Activated naive CD8-positive, alpha-beta T cell treated with anti-CD3 and anti-CD28 coated beads, Interleukin-2, amount 50 U/mL, for 24 hours (primary cell): ENCODE data around the gene CHIT1.
"Not testable (repeated sequence)": the region's sequence is repeated elsewhere in the genome, so short reads cannot be mapped to it uniquely, and the experiment has no call there.

Source experiments
- ATAC-seq: fragments of 150-1000 bp; cut with Tn5 transposase; one replicate; pipeline ENCODE4 v1.10.0; 2021
- DNase-seq: peaks from one replicate; pipeline ENCODE4 v3.0.0; 2021
- H3K27ac Mint-ChIP-seq: one replicate; pipeline ENCODE4 v1.8.0; 2021; ENCODE audit warnings: mild to moderate bottlenecking, mixed read lengths
- H3K27me3 Mint-ChIP-seq: one replicate; pipeline ENCODE4 v1.8.0; 2021; ENCODE audit warnings: mixed read lengths
- H3K36me3 Mint-ChIP-seq: one replicate; pipeline ENCODE4 v1.8.0; 2021; ENCODE audit warnings: low read depth, mixed read lengths
- H3K4me1 Mint-ChIP-seq: one replicate; pipeline ENCODE4 v1.8.0; 2021; ENCODE audit warnings: mixed read lengths
- H3K4me3 Mint-ChIP-seq: one replicate; pipeline ENCODE4 v1.8.0; 2021; ENCODE audit warnings: mild to moderate bottlenecking, moderate library complexity, mixed read lengths
- H3K9me3 Mint-ChIP-seq: one replicate; pipeline ENCODE4 v1.8.0; 2021; ENCODE audit warnings: mixed read lengths

CHIT1 gene

GRCh38 chr1:203241708-203242107 is 12.2 kb upstream of the CHIT1 start:
- not testable (repeated sequence) for H3K4me1 Mint-ChIP-seq, DNase-seq, H3K4me3 Mint-ChIP-seq, H3K36me3 Mint-ChIP-seq, H3K27ac Mint-ChIP-seq, ATAC-seq, H3K9me3 Mint-ChIP-seq
- peaks cover 26% of the 10 kb centered on the region for H3K27me3 Mint-ChIP-seq

DNA sequence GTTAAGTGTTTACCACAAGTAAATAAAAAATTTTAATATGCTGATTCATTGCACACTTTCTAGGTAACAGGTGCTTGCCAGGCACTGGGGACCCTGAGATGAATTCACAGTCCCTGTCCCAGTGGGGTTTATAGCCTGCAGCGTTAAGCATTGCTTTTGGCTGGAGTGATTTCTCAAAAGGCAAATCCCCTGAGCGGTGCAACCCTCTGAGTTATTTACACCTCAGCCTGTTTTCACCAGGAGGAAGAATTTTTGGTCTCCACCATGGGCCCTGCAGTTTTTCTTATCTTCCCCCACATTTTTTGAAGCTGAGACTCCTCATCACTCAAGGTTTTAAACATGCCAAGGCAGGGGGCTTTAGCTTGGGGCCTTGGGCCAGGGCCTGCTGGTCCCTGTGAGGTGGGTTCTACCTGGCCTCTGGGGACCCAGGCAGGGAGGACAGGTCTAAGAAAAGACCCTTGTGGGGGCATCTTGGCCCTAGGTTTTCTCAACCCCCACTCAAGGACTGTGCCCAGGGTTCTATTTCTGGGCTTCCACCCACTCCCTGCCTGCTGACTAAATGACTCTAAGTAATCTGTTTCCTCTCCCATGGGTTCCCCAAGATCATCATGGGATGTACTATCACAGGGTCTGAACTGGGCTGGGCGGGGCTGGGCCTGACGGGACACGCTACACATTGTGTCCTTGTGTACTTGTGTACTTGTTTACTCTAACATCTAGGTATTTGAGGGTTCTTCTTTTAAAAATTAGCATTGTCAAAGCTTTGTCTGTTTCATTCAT is 10.2 kb upstream of the CHIT1 start:
- H3K9me3 Mint-ChIP-seq: peaks cover 22% of the 10 kb centered on the region
- ATAC-seq: no peak

GRCh38 chr1:203239081-203239480 is 9.6 kb upstream of the CHIT1 start:
- H3K27me3 Mint-ChIP-seq: peaks cover 19% of the 10 kb centered on the region

More for the DNA sequence above, 10.2 kb upstream of the CHIT1 start:
- H3K27me3 Mint-ChIP-seq: peaks cover 24% of the 10 kb centered on the region
- no peak overlapping the region for H3K27ac Mint-ChIP-seq
- DNase-seq: no peak
- H3K4me1 Mint-ChIP-seq: no peaks in the 10 kb centered on the region
- H3K4me3 Mint-ChIP-seq: no peak overlapping the region
- peaks cover 7% of the 10 kb centered on the region for H3K36me3 Mint-ChIP-seq

DNA sequence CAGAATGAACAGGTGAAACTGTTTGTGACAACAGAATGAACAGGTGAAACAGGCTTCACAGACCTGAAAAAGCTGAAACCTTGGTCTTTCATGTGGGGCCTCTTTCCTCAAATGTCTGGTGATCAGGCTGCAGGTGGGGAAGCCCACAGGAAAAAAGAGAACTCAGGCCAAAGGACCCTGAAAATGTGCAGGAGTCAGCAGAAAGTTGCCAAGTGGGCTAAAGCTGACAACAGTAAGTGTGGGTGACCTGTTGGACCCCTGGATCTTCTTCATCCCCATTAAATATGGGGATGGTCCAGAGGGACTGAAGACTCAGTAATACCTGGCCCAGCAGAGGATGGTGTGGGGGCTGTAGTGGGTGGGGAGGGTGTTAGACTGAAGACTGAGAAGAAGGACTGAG is 9.1 kb upstream of the CHIT1 start:
- H3K4me1 Mint-ChIP-seq: no peaks in the 10 kb centered on the region
- ATAC-seq (no peak), DNase-seq (no peak)
- H3K9me3 Mint-ChIP-seq: peaks cover 33% of the 10 kb centered on the region
- no peak overlapping the region for H3K27ac Mint-ChIP-seq
- H3K27me3 Mint-ChIP-seq: peaks cover 24% of the 10 kb centered on the region
- no peak overlapping the region for H3K4me3 Mint-ChIP-seq
- H3K36me3 Mint-ChIP-seq: peaks cover 7% of the 10 kb centered on the region

More at GRCh38 chr1:203239081-203239480, 9.6 kb upstream of the CHIT1 start:
- H3K9me3 Mint-ChIP-seq: peaks cover 28% of the 10 kb centered on the region
- H3K27ac Mint-ChIP-seq: no peak overlapping the region
- no peaks in the 10 kb centered on the region for H3K4me1 Mint-ChIP-seq
- peaks cover 7% of the 10 kb centered on the region for H3K36me3 Mint-ChIP-seq
- no peak for DNase-seq
- no peak overlapping the region for H3K4me3 Mint-ChIP-seq
- no peak for ATAC-seq

DNA sequence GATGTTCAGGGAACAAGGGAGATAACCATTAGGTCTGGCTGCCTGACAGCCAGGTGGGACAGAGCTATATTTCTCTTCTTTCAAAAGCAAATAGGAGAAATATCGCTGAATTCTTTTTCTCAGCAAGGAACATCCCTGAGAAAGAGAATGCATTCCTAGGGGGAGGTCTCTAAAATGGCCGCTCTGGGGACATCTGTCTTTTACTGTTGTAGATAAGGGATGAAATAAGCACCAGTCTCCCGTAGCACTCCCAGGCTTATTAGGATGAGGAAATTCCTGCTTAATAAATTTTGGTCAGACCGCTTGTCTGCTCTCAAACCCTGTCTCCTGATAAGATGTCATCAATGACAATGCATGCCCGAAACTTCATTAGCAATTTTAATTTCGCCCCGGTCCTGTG is 5.4 kb upstream of the CHIT1 start:
- not testable (repeated sequence) for H3K27ac Mint-ChIP-seq, DNase-seq, H3K36me3 Mint-ChIP-seq, H3K4me3 Mint-ChIP-seq, H3K4me1 Mint-ChIP-seq, ATAC-seq
- Mint-ChIP-seq H3K9me3 (peaks cover 33% of the 10 kb centered on the region), H3K27me3 (peaks cover 22% of the 10 kb centered on the region)

- Mint-ChIP-seq H3K4me3 (no peak overlapping the region), H3K36me3 (no peaks in the 10 kb centered on the region), H3K9me3 (peaks cover under 1% of the 10 kb centered on the region), H3K27ac (no peak overlapping the region), H3K27me3 (peaks cover 16% of the 10 kb centered on the region), H3K4me1 (no peaks in the 10 kb centered on the region)
- ATAC-seq (no peak), DNase-seq (no peak)
Measured at GRCh38 chr1:203228670-203229069, 803 bp downstream of the CHIT1 start.

DNA sequence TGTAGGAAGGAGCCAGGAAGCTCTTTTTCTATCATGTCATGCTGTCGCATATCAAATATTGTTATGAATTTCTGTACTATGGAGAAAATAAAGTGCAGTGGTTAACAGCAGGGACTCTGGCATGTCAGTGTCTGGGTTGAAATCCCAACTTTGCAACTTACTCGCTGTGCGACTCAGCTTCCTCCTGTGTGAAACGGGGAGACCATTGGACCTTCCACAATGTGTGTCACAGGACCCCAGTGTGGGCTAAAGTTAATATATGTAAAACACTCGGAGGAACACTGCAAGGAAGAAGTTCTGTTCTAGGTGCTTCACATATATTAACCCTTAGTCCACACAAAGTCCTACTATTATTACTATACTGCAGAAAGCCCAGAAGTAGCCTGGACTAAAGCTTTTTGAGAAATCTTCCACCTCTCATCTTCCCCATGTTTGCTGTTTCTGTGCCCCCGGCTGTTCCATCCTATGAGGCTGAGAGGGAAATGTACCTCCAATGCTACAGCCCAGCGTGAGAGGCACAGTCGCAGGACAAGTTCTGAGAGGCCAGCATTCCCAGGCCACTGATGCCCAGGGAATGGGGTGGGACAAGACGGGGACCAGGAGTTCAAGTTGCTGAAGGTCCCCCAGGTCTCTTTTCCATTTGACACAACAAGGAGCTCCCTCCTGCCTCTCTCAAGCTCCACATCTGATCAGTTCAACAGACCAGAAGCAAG is 1.9 kb downstream of the CHIT1 start:
- ATAC-seq: no peak
- H3K27me3 Mint-ChIP-seq: peaks cover 11% of the 10 kb centered on the region
- no peak overlapping the region for H3K27ac Mint-ChIP-seq
- H3K4me1 Mint-ChIP-seq: no peaks in the 10 kb centered on the region
- no peaks in the 10 kb centered on the region for H3K36me3 Mint-ChIP-seq
- H3K9me3 Mint-ChIP-seq: no peaks in the 10 kb centered on the region
- DNase-seq: no peak
- H3K4me3 Mint-ChIP-seq: no peak overlapping the region

DNA sequence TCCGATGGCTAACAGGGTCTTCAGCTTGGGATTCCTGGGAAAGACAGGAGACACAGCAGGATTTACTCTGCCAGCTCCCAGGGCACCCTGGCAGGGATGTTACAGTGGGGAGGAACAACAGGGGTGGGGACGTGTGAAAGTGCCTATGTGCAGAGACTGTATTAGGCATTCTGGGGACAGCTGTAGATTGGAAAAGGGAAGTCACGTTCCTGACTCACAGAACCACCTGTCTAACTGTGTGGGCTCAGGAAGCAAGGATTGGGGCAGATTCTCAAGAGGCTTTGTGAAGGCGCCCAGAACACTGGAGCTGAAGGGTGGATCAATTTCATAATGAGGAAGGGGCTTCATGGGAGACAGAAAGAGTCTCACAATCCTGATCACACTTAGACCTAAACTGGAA is 4.4 kb downstream of the CHIT1 start:
- no peak for ATAC-seq
- Mint-ChIP-seq H3K27ac (no peak overlapping the region), H3K9me3 (no peaks in the 10 kb centered on the region), H3K4me3 (no peak overlapping the region), H3K36me3 (no peaks in the 10 kb centered on the region), H3K4me1 (no peaks in the 10 kb centered on the region), H3K27me3 (peaks cover 2% of the 10 kb centered on the region)
- no peak for DNase-seq

- Mint-ChIP-seq H3K36me3 (no peaks in the 10 kb centered on the region), H3K27me3 (peaks cover 2% of the 10 kb centered on the region), H3K4me1 (no peaks in the 10 kb centered on the region), H3K9me3 (no peaks in the 10 kb centered on the region), H3K4me3 (no peak overlapping the region), H3K27ac (no peak overlapping the region)
- DNase-seq: no peak
- no peak for ATAC-seq
Measured at GRCh38 chr1:203223012-203223775, 6.3 kb downstream of the CHIT1 start.

DNA sequence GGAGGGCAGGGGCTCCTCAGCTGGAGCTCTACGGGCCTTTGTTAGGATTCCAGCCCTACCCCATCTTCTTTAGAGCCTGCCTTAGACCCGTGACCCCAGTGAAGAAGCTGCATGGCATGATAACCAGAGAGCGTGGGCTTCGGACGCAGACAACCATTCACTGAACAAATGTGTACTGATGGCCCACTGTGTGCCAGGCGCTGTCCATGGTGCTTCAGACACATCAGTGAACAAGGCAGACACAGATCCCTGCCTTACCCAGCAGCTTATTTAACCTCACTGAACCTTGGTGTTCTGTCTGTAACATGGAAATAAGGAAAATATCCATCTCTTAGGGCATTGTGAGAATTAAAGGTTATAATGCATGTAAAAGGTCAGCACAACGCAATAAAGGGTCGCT is 9.5 kb downstream of the CHIT1 start:
- DNase-seq: no peak
- no peaks in the 10 kb centered on the region for H3K4me1 Mint-ChIP-seq
- H3K27me3 Mint-ChIP-seq: peaks cover 7% of the 10 kb centered on the region
- no peaks in the 10 kb centered on the region for H3K36me3 Mint-ChIP-seq
- H3K4me3 Mint-ChIP-seq: no peak overlapping the region
- no peaks in the 10 kb centered on the region for H3K9me3 Mint-ChIP-seq
- H3K27ac Mint-ChIP-seq: no peak overlapping the region
- ATAC-seq: no peak

- peaks cover 7% of the 10 kb centered on the region for H3K27me3 Mint-ChIP-seq
- no peaks in the 10 kb centered on the region for H3K4me1 Mint-ChIP-seq
- no peak overlapping the region for H3K4me3 Mint-ChIP-seq
- DNase-seq: no peak
- no peaks in the 10 kb centered on the region for H3K36me3 Mint-ChIP-seq
- no peak for ATAC-seq
- H3K27ac Mint-ChIP-seq: no peak overlapping the region
- H3K9me3 Mint-ChIP-seq: no peaks in the 10 kb centered on the region
Measured at GRCh38 chr1:203219171-203219570, 10.3 kb downstream of the CHIT1 start.

- Mint-ChIP-seq H3K9me3 (no peaks in the 10 kb centered on the region), H3K4me1 (no peaks in the 10 kb centered on the region), H3K27me3 (peaks cover 7% of the 10 kb centered on the region), H3K4me3 (no peak overlapping the region), H3K27ac (no peak overlapping the region), H3K36me3 (no peaks in the 10 kb centered on the region)
- no peak for DNase-seq
- no peak for ATAC-seq
Measured at GRCh38 chr1:203217668-203218067, 11.8 kb downstream of the CHIT1 start.

GRCh38 chr1:203217139-203217655 is 12.3 kb downstream of the CHIT1 start:
- no peaks in the 10 kb centered on the region for H3K36me3 Mint-ChIP-seq
- no peak for ATAC-seq
- H3K27ac Mint-ChIP-seq: no peak overlapping the region
- no peaks in the 10 kb centered on the region for H3K9me3 Mint-ChIP-seq
- H3K4me3 Mint-ChIP-seq: no peak overlapping the region
- no peak for DNase-seq
- H3K27me3 Mint-ChIP-seq: peaks cover 7% of the 10 kb centered on the region
- H3K4me1 Mint-ChIP-seq: no peaks in the 10 kb centered on the region

DNA sequence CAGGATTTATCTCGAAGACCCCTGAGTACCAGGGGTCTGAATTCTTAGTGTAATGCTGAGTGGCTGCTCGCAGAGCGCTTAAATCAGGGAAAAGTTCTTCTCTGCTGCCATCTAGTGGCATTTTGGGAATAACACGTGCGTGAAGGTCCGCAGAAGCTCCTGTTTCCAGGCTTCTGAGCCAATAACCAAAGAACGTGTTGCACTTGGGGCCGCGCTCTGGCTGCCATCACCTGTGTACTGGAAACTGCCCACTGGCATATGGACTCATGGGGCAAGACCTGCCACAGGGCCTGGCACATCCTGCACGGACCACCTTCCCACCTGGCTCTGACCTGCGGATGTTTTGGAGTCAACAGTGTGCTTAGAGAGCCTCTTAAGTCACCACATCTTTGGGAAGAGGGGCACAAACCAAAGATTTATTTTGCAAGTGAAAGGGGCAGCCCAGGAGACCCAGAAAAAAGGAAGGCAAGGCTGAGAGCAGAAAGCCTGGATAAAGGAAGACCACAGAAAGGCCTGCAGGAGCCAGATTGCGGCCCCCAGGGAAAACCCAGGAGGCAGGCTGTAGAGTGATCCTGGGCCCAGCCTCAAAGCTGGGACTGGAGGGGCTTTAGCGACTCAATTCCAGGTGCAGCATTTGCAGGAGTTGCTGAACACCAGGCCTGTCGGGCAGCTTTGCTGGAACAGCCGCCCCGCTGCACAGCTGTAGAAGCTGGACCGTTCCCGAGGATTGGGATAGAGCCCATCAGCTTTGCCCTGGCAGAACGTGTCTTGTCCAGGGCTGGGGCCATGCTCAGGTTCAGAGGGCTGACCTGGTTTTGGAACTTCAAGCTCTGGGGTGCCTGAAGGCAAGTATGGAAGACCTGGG is 13.0 kb downstream of the CHIT1 start:
- DNase-seq: peak; percentile 58
- no peaks in the 10 kb centered on the region for H3K9me3 Mint-ChIP-seq
- H3K4me3 Mint-ChIP-seq: no peak overlapping the region
- ATAC-seq: no peak
- H3K36me3 Mint-ChIP-seq: no peaks in the 10 kb centered on the region
- no peak overlapping the region for H3K27ac Mint-ChIP-seq
- no peaks in the 10 kb centered on the region for H3K4me1 Mint-ChIP-seq
- peaks cover 7% of the 10 kb centered on the region for H3K27me3 Mint-ChIP-seq
